HCT116 (cell line): ENCODE data around the gene CYP2E1. TPM values are rescaled to one million over a fixed set of nuclear protein-coding genes. Genes with fewer than 3 reads are reported as not detected.

Experiments
- ATAC-seq: fragments of 200-7000 bp; cut with Tn5 transposase; 2 replicates; pipeline ENCODE4 v1.9.1; 2020; ENCODE audit warnings: mild to moderate bottlenecking, moderate library complexity
- BruUV-seq: library from RNA; stranded (reverse); fragments of 400-500 nt; replicated peaks from 2 replicates; lab custom pipeline; 2021; lab: Mats Ljungman, UMichigan
- CTCF ChIA-PET: fragments of 300-600 bp; sonication (Branson Sonifier 250); formaldehyde crosslinking; loops from one replicate; lab custom pipeline; 2021; ENCODE audit warnings: antibody characterized with exemption; lab: Charles Lee
- POLR2A ChIA-PET: fragments of 300-600, 350-600 bp; sonication (Branson Sonifier 250); formaldehyde crosslinking; loops from one replicate; lab custom pipeline; 2021; ENCODE audit warnings: antibody characterized with exemption; lab: Charles Lee
- RAD21 ChIA-PET, 2 experiments: fragments of 300-600 bp; sonication (Branson Sonifier 250); formaldehyde crosslinking; loops; one replicate each; lab custom pipeline; 2023; ENCODE audit warnings: low total read pairs in 2 of 2; ENCODE audit not compliant: uncharacterized antibody in 2 of 2, unreplicated experiment in 2 of 2, low non-redundant PET in 1 of 2; lab: Charles Lee
- DNase-seq: peaks from one replicate; pipeline ENCODE4 v3.0.0-alpha.2; 2010; ENCODE audit warnings: low read depth, low spot score
- H2AFZ ChIP-seq: fragments of 200-600 bp; shearing (Covaris generic), sonication (generic); 2 replicates; pipeline ENCODE4 v1.6.1; 2017; ENCODE audit warnings: low read depth, mixed run types, mixed read lengths, antibody characterized with exemption, low read length; ENCODE audit not compliant: poor library complexity, severe bottlenecking
- H3K27ac ChIP-seq: 2 replicates; pipeline ENCODE4 v1.5.1; 2012; ENCODE audit warnings: low read depth, low read length
- H3K27me3 ChIP-seq: fragments of 200-600 bp; sonication (generic); 2 replicates; pipeline ENCODE4 v1.6.1; 2016; ENCODE audit warnings: mixed run types, low read length, mixed read lengths; ENCODE audit not compliant: insufficient read depth
- H3K36me3 ChIP-seq, 2 experiments: fragments of 200-500 bp in 1 of 2; fragments of 200-600 bp in 1 of 2; sonication (Bioruptor generic) in 1 of 2; sonication (generic) in 1 of 2; 2 replicates each; pipeline versions ENCODE4 v1.5.1 to v1.6.1; 2014 to 2016; ENCODE audit warnings: low read length in 2 of 2, inconsistent platforms in 1 of 2, mixed read lengths in 1 of 2, mixed run types in 1 of 2; ENCODE audit not compliant: insufficient read depth in 2 of 2, control insufficient read depth in 1 of 2
- H3K4me1 ChIP-seq, 2 experiments: fragments of 200-600 bp in 1 of 2; sonication (generic) in 1 of 2; 2 replicates each; pipeline versions ENCODE4 v1.5.1 to v1.6.1; 2012 to 2017; ENCODE audit warnings: low read length in 2 of 2, inconsistent platforms in 1 of 2, mild to moderate bottlenecking in 1 of 2, mixed read lengths in 1 of 2, mixed run types in 1 of 2, moderate library complexity in 1 of 2; ENCODE audit not compliant: insufficient read depth in 2 of 2, control insufficient read depth in 1 of 2
- H3K4me2 ChIP-seq: fragments of 200-600 bp; sonication (generic); 2 replicates; pipeline ENCODE4 v1.6.1; 2017; ENCODE audit warnings: mixed run types, low read length, mixed read lengths
- H3K4me3 ChIP-seq, 2 experiments: fragments of 200-600 bp in 1 of 2; sonication (generic) in 1 of 2; replicated peaks in 1 of 2; 2 replicates each; pipeline ENCODE4 v1.5.1; 2011 to 2016; ENCODE audit warnings: low read length in 2 of 2, control low read depth in 1 of 2, low read depth in 1 of 2, mild to moderate bottlenecking in 1 of 2, mixed read lengths in 1 of 2, mixed run types in 1 of 2
- H3K79me2 ChIP-seq: fragments of 200-600 bp; sonication (generic); 2 replicates; pipeline ENCODE4 v1.6.1; 2017; ENCODE audit warnings: mild to moderate bottlenecking, mixed run types, low read length, moderate library complexity, mixed read lengths; ENCODE audit not compliant: insufficient read depth
- H3K9ac ChIP-seq: fragments of 200-600 bp; sonication (generic); 2 replicates; pipeline ENCODE4 v1.6.1; 2016; ENCODE audit warnings: low read length, mixed read lengths
- H3K9me2 ChIP-seq: fragments of 200-600 bp; sonication (generic), shearing (Covaris generic); 2 replicates; pipeline ENCODE4 v1.6.1; 2017; ENCODE audit warnings: mixed run types, mild to moderate bottlenecking, moderate library complexity; ENCODE audit not compliant: insufficient read depth
- H3K9me3 ChIP-seq, 2 experiments: fragments of 200-500 bp in 1 of 2; fragments of 200-600 bp in 1 of 2; sonication (Bioruptor generic) in 1 of 2; sonication (generic) in 1 of 2; 2 replicates each; pipeline ENCODE4 v1.6.1; 2014 to 2017; ENCODE audit warnings: low read length in 2 of 2, mixed read lengths in 2 of 2, inconsistent platforms in 1 of 2, low read depth in 1 of 2, mild to moderate bottlenecking in 1 of 2, mixed run types in 1 of 2, moderate library complexity in 1 of 2; ENCODE audit not compliant: control insufficient read depth in 1 of 2, insufficient read depth in 1 of 2
- H4K20me1 ChIP-seq: fragments of 200-600 bp; sonication (generic), shearing (Covaris generic); 2 replicates; pipeline ENCODE4 v1.6.1; 2017; ENCODE audit warnings: mixed run types, mild to moderate bottlenecking, moderate library complexity; ENCODE audit not compliant: insufficient read depth
- CBX3 ChIP-seq: IDR thresholded peaks from 2 replicates; pipeline ENCODE4 v1.6.1; 2012; ENCODE audit warnings: low read depth
- CEBPB ChIP-seq: IDR thresholded peaks from 2 replicates; pipeline ENCODE4 v1.6.1; 2012; ENCODE audit warnings: low read depth
- EGR1 ChIP-seq: IDR thresholded peaks from 2 replicates; pipeline ENCODE4 v1.6.1; 2012; ENCODE audit warnings: low read depth
- EZH2 ChIP-seq: fragments of 200-600 bp; sonication (generic); IDR thresholded peaks from 2 replicates; pipeline ENCODE4 v1.6.1; 2017; ENCODE audit warnings: antibody characterized with exemption, mixed run types
- EZH2phosphoT487 ChIP-seq: fragments of 200-600 bp; IDR thresholded peaks from 2 replicates; pipeline ENCODE4 v1.6.1; 2018; ENCODE audit warnings: antibody characterized with exemption, borderline replicate concordance
- FOSL1 ChIP-seq: IDR thresholded peaks from 2 replicates; pipeline ENCODE4 v1.6.1; 2012; ENCODE audit warnings: low read depth
- TCF7L2 ChIP-seq: IDR thresholded peaks from 2 replicates; pipeline ENCODE4 v1.7.0; 2011; ENCODE audit warnings: borderline replicate concordance, inconsistent platforms; ENCODE audit not compliant: insufficient read depth, insufficient read length; ENCODE audit errors: extremely low read depth
- intact Hi-C: fragments of 100-400 bp; cut with micrococcal nuclease; formaldehyde crosslinking; loops from 2 replicates; pipeline ENCODE4 v1.10.0; 2022
- total RNA-seq: library from RNA; stranded (reverse); gene quantifications from one replicate; pipeline ENCODE4 v1.2.1, GENCODE V29; 2021; ENCODE audit not compliant: unreplicated experiment
- TF ChIP-seq, protein P1 (sequence below): IDR thresholded peaks from 2 replicates; pipeline ENCODE4 v1.6.1; 2012; ENCODE audit warnings: low read depth

Gene CYP2E1
- total RNA-seq, 1 experiment from 2014 or later, result 1.5 TPM

DNA sequence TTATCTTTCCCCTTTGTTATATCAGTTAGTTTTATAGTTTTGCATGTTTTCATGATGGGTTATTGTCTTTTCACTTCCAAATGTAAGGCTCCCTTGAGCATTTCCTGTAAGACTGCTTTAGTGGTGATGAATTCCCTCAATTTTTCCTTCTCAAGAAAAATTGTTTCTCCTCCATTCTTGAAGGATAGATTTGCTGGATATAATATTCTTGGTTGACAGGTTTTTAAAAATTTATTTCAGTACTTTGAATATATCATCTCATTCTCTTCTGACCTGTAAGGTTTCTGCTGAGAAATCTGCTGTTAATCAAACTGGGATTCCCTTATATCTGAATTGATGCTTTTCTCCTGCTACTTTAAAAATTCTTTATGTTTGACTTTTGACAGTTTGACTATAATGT is 40.1 kb upstream of the CYP2E1 start:
- Histone ChIP-seq H3K4me3 (no peak overlapping the region), H3K4me1 (no peaks in the 10 kb centered on the region), H3K79me2 (no peaks in the 10 kb centered on the region), H3K9me2 (no peaks in the 10 kb centered on the region), H2AFZ (no peak overlapping the region), H4K20me1 (no peaks in the 10 kb centered on the region), H3K9me3 (no peaks in the 10 kb centered on the region; a peak in 1 of 4 replicates), H3K9ac (no peak overlapping the region), H3K27me3 (no peaks in the 10 kb centered on the region), H3K36me3 (no peaks in the 10 kb centered on the region), H3K4me2 (no peak overlapping the region), H3K27ac (no peak overlapping the region)
- no peak for ATAC-seq
- intact Hi-C loops, result no loop called here
- no peak for DNase-seq
- POLR2A ChIA-PET, result no interaction called here
- TF ChIP-seq EGR1, result no peak
- no peak for TF ChIP-seq TCF7L2
- TF ChIP-seq, protein P1, sequence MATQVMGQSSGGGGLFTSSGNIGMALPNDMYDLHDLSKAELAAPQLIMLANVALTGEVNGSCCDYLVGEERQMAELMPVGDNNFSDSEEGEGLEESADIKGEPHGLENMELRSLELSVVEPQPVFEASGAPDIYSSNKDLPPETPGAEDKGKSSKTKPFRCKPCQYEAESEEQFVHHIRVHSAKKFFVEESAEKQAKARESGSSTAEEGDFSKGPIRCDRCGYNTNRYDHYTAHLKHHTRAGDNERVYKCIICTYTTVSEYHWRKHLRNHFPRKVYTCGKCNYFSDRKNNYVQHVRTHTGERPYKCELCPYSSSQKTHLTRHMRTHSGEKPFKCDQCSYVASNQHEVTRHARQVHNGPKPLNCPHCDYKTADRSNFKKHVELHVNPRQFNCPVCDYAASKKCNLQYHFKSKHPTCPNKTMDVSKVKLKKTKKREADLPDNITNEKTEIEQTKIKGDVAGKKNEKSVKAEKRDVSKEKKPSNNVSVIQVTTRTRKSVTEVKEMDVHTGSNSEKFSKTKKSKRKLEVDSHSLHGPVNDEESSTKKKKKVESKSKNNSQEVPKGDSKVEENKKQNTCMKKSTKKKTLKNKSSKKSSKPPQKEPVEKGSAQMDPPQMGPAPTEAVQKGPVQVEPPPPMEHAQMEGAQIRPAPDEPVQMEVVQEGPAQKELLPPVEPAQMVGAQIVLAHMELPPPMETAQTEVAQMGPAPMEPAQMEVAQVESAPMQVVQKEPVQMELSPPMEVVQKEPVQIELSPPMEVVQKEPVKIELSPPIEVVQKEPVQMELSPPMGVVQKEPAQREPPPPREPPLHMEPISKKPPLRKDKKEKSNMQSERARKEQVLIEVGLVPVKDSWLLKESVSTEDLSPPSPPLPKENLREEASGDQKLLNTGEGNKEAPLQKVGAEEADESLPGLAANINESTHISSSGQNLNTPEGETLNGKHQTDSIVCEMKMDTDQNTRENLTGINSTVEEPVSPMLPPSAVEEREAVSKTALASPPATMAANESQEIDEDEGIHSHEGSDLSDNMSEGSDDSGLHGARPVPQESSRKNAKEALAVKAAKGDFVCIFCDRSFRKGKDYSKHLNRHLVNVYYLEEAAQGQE, result no peak
- no peak for TF ChIP-seq FOSL1
- no peak for TF ChIP-seq CBX3
- no peak for TF ChIP-seq CEBPB
- TF ChIP-seq EZH2, result no peak
- no peak for TF ChIP-seq EZH2phosphoT487
- BruUV-seq, result no TSS peak
- CTCF ChIA-PET, result no interaction called here
- RAD21 ChIA-PET, result no interaction called here
